HCT116 (cell line): ENCODE data around the gene PNPLA2. TPM values are rescaled to one million over a fixed set of nuclear protein-coding genes. Genes with fewer than 3 reads are reported as not detected.

Experiments used
- ATAC-seq: fragments of 200-7000 bp; cut with Tn5 transposase; 2 replicates; pipeline ENCODE4 v1.9.1; 2020; ENCODE audit warnings: mild to moderate bottlenecking, moderate library complexity
- BruUV-seq: library from RNA; stranded (reverse); fragments of 400-500 nt; replicated peaks from 2 replicates; lab custom pipeline; 2021; lab: Mats Ljungman, UMichigan
- CTCF ChIA-PET: fragments of 300-600 bp; sonication (Branson Sonifier 250); formaldehyde crosslinking; loops from one replicate; lab custom pipeline; 2021; ENCODE audit warnings: antibody characterized with exemption; lab: Charles Lee
- POLR2A ChIA-PET: fragments of 300-600, 350-600 bp; sonication (Branson Sonifier 250); formaldehyde crosslinking; loops from one replicate; lab custom pipeline; 2021; ENCODE audit warnings: antibody characterized with exemption; lab: Charles Lee
- RAD21 ChIA-PET, 2 experiments: fragments of 300-600 bp; sonication (Branson Sonifier 250); formaldehyde crosslinking; loops; one replicate each; lab custom pipeline; 2023; ENCODE audit warnings: low total read pairs in 2 of 2; ENCODE audit not compliant: uncharacterized antibody in 2 of 2, unreplicated experiment in 2 of 2, low non-redundant PET in 1 of 2; lab: Charles Lee
- DNase-seq: peaks from one replicate; pipeline ENCODE4 v3.0.0-alpha.2; 2010; ENCODE audit warnings: low read depth, low spot score
- H2AFZ ChIP-seq: fragments of 200-600 bp; shearing (Covaris generic), sonication (generic); 2 replicates; pipeline ENCODE4 v1.6.1; 2017; ENCODE audit warnings: low read depth, mixed run types, mixed read lengths, antibody characterized with exemption, low read length; ENCODE audit not compliant: poor library complexity, severe bottlenecking
- H3K27ac ChIP-seq: 2 replicates; pipeline ENCODE4 v1.5.1; 2012; ENCODE audit warnings: low read depth, low read length
- H3K27me3 ChIP-seq: fragments of 200-600 bp; sonication (generic); 2 replicates; pipeline ENCODE4 v1.6.1; 2016; ENCODE audit warnings: mixed run types, low read length, mixed read lengths; ENCODE audit not compliant: insufficient read depth
- H3K36me3 ChIP-seq, 2 experiments: fragments of 200-500 bp in 1 of 2; fragments of 200-600 bp in 1 of 2; sonication (Bioruptor generic) in 1 of 2; sonication (generic) in 1 of 2; 2 replicates each; pipeline versions ENCODE4 v1.5.1 to v1.6.1; 2014 to 2016; ENCODE audit warnings: low read length in 2 of 2, inconsistent platforms in 1 of 2, mixed read lengths in 1 of 2, mixed run types in 1 of 2; ENCODE audit not compliant: insufficient read depth in 2 of 2, control insufficient read depth in 1 of 2
- H3K4me1 ChIP-seq, 2 experiments: fragments of 200-600 bp in 1 of 2; sonication (generic) in 1 of 2; 2 replicates each; pipeline versions ENCODE4 v1.5.1 to v1.6.1; 2012 to 2017; ENCODE audit warnings: low read length in 2 of 2, inconsistent platforms in 1 of 2, mild to moderate bottlenecking in 1 of 2, mixed read lengths in 1 of 2, mixed run types in 1 of 2, moderate library complexity in 1 of 2; ENCODE audit not compliant: insufficient read depth in 2 of 2, control insufficient read depth in 1 of 2
- H3K4me2 ChIP-seq: fragments of 200-600 bp; sonication (generic); 2 replicates; pipeline ENCODE4 v1.6.1; 2017; ENCODE audit warnings: mixed run types, low read length, mixed read lengths
- H3K4me3 ChIP-seq, 2 experiments: fragments of 200-600 bp in 1 of 2; sonication (generic) in 1 of 2; replicated peaks in 1 of 2; 2 replicates each; pipeline ENCODE4 v1.5.1; 2011 to 2016; ENCODE audit warnings: low read length in 2 of 2, control low read depth in 1 of 2, low read depth in 1 of 2, mild to moderate bottlenecking in 1 of 2, mixed read lengths in 1 of 2, mixed run types in 1 of 2
- H3K79me2 ChIP-seq: fragments of 200-600 bp; sonication (generic); 2 replicates; pipeline ENCODE4 v1.6.1; 2017; ENCODE audit warnings: mild to moderate bottlenecking, mixed run types, low read length, moderate library complexity, mixed read lengths; ENCODE audit not compliant: insufficient read depth
- H3K9ac ChIP-seq: fragments of 200-600 bp; sonication (generic); 2 replicates; pipeline ENCODE4 v1.6.1; 2016; ENCODE audit warnings: low read length, mixed read lengths
- H3K9me2 ChIP-seq: fragments of 200-600 bp; sonication (generic), shearing (Covaris generic); 2 replicates; pipeline ENCODE4 v1.6.1; 2017; ENCODE audit warnings: mixed run types, mild to moderate bottlenecking, moderate library complexity; ENCODE audit not compliant: insufficient read depth
- H3K9me3 ChIP-seq, 2 experiments: fragments of 200-500 bp in 1 of 2; fragments of 200-600 bp in 1 of 2; sonication (Bioruptor generic) in 1 of 2; sonication (generic) in 1 of 2; 2 replicates each; pipeline ENCODE4 v1.6.1; 2014 to 2017; ENCODE audit warnings: low read length in 2 of 2, mixed read lengths in 2 of 2, inconsistent platforms in 1 of 2, low read depth in 1 of 2, mild to moderate bottlenecking in 1 of 2, mixed run types in 1 of 2, moderate library complexity in 1 of 2; ENCODE audit not compliant: control insufficient read depth in 1 of 2, insufficient read depth in 1 of 2
- H4K20me1 ChIP-seq: fragments of 200-600 bp; sonication (generic), shearing (Covaris generic); 2 replicates; pipeline ENCODE4 v1.6.1; 2017; ENCODE audit warnings: mixed run types, mild to moderate bottlenecking, moderate library complexity; ENCODE audit not compliant: insufficient read depth
- ATF3 ChIP-seq: IDR thresholded peaks from 2 replicates; pipeline ENCODE4 v1.6.1; 2012
- CBX3 ChIP-seq: IDR thresholded peaks from 2 replicates; pipeline ENCODE4 v1.6.1; 2012; ENCODE audit warnings: low read depth
- CEBPB ChIP-seq: IDR thresholded peaks from 2 replicates; pipeline ENCODE4 v1.6.1; 2012; ENCODE audit warnings: low read depth
- CTCF ChIP-seq, 3 experiments: fragments of 200-600 bp in 1 of 3; sonication (generic) in 1 of 3; IDR thresholded peaks in 2 of 3; conservative IDR thresholded peaks in 1 of 3; 2 replicates each; pipeline ENCODE4 v1.5.1; 2012 to 2017; ENCODE audit warnings: low read depth in 2 of 3, low read length in 2 of 3, antibody characterized with exemption in 1 of 3, borderline replicate concordance in 1 of 3, control low read depth in 1 of 3, mild to moderate bottlenecking in 1 of 3, mixed read lengths in 1 of 3, mixed run types in 1 of 3, moderate library complexity in 1 of 3; ENCODE audit not compliant: insufficient read depth in 1 of 3
- EZH2 ChIP-seq: fragments of 200-600 bp; sonication (generic); IDR thresholded peaks from 2 replicates; pipeline ENCODE4 v1.6.1; 2017; ENCODE audit warnings: antibody characterized with exemption, mixed run types
- EZH2phosphoT487 ChIP-seq: fragments of 200-600 bp; IDR thresholded peaks from 2 replicates; pipeline ENCODE4 v1.6.1; 2018; ENCODE audit warnings: antibody characterized with exemption, borderline replicate concordance
- FOSL1 ChIP-seq: IDR thresholded peaks from 2 replicates; pipeline ENCODE4 v1.6.1; 2012; ENCODE audit warnings: low read depth
- MAX ChIP-seq: IDR thresholded peaks from 2 replicates; pipeline ENCODE4 v1.6.1; 2012
- POLR2AphosphoS5 ChIP-seq: IDR thresholded peaks from 2 replicates; pipeline ENCODE4 v1.6.1; 2011; ENCODE audit warnings: mild to moderate bottlenecking, low read depth, low read length, moderate library complexity
- REST ChIP-seq: IDR thresholded peaks from 2 replicates; pipeline ENCODE4 v1.6.1; 2012; ENCODE audit warnings: low read depth
- SRF ChIP-seq: IDR thresholded peaks from 2 replicates; pipeline ENCODE4 v1.6.1; 2012; ENCODE audit warnings: low read depth
- ZBTB33 ChIP-seq: IDR thresholded peaks from 2 replicates; pipeline ENCODE4 v1.6.1; 2011; ENCODE audit warnings: mild to moderate bottlenecking, low read length, moderate library complexity; ENCODE audit not compliant: insufficient replicate concordance; ENCODE audit errors: extremely low read depth
- intact Hi-C: fragments of 100-400 bp; cut with micrococcal nuclease; formaldehyde crosslinking; loops from 2 replicates; pipeline ENCODE4 v1.10.0; 2022
- total RNA-seq: library from RNA; stranded (reverse); gene quantifications from one replicate; pipeline ENCODE4 v1.2.1, GENCODE V29; 2021; ENCODE audit not compliant: unreplicated experiment

Gene PNPLA2
- total RNA-seq, 1 experiment from 2014 or later: 124 TPM

- H3K9me2 ChIP-seq: no peaks in the 10 kb centered on the region
- no peaks in the 10 kb centered on the region for H3K9me3 ChIP-seq
- RAD21 ChIA-PET: no interaction called here
- peak overlapping the region; percentile 29; the same call in 1 of the 2 replicates for H3K27ac ChIP-seq
- peaks cover 0 to 9% of the 10 kb centered on the region in 2 experiments; a peak in 1 of 4 replicates for H3K36me3 ChIP-seq
- intact Hi-C loops: no loop called here
- no peaks in the 10 kb centered on the region for H4K20me1 ChIP-seq
- CTCF ChIA-PET: no interaction called here
- TF ChIP-seq POLR2AphosphoS5 (no peak), FOSL1 (no peak), EZH2phosphoT487 (no peak), CEBPB (no peak), CBX3 (no peak), REST (no peak), CTCF (IDR thresholded peaks at IDR 0.05 in 2 of 3, conservative IDR thresholded peaks at IDR 0.05 in 1 of 3; ENCODE audit: borderline replicate concordance in 1 of 3, insufficient read depth in 1 of 3, low read depth in 2 of 3, low read length in 2 of 3) (no peak), ZBTB33 (no peak), MAX (no peak), EZH2 (no peak), SRF (no peak), ATF3 (no peak)
- H2AFZ ChIP-seq: no peak overlapping the region
- peaks cover 26 to 34% of the 10 kb centered on the region in 2 experiments for H3K4me1 ChIP-seq
- DNase-seq (no peak), ATAC-seq (no peak)
- H3K9ac ChIP-seq: no peak overlapping the region
- no peaks in the 10 kb centered on the region for H3K27me3 ChIP-seq
- no peak overlapping the region for H3K4me2 ChIP-seq
- POLR2A ChIA-PET: no interaction called here
- peaks cover 16% of the 10 kb centered on the region; the same call in 1 of the 2 replicates for H3K79me2 ChIP-seq
- no peak overlapping the region for H3K4me3 ChIP-seq
- BruUV-seq: no TSS peak
Observed at GRCh38 chr11:802693-803466, 15.8 kb upstream of the PNPLA2 start.
